M059J (cell line): ENCODE results near the gene SYT9. TPM values are rescaled to one million over a fixed set of nuclear protein-coding genes. Genes with fewer than 3 reads are reported as not detected.
A peak's percentile ranks its signal among the peaks of the same experiment; 100 is the strongest.

Source experiments
- DNase-seq: peaks from one replicate; pipeline ENCODE4 v3.0.0-alpha.2; 2012; ENCODE audit warnings: low read depth
- total RNA-seq: library from RNA; depleted of rRNA; stranded (reverse); fragments of >200 nt; shearing (Covaris generic); gene quantifications from 2 replicates; pipeline ENCODE4 v1.2.3, GENCODE V29; 2014

Gene SYT9
- total RNA-seq, 1 experiment from 2014 or later: 0.59 TPM

DNA sequence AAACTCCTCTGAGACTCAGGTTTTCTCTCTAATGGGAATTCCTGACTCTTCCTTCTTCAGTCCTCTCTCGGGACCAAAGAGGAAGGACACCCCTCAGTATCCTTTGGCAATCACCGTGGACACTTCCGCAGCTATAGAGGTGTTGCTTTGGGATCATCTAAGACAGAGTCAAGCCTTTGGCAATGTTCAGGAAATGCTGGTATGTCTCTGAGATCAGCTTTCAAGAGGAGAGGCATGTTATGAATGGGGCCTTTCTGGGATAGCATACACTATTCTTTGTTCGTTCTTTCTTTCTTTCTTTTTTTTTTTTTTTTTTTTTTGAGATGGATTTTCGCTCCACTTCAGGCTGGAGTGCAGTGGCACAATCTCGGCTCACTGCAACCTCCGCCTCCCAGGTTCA lies 219.4 kb downstream of the SYT9 start:
- no peak for DNase-seq

DNA sequence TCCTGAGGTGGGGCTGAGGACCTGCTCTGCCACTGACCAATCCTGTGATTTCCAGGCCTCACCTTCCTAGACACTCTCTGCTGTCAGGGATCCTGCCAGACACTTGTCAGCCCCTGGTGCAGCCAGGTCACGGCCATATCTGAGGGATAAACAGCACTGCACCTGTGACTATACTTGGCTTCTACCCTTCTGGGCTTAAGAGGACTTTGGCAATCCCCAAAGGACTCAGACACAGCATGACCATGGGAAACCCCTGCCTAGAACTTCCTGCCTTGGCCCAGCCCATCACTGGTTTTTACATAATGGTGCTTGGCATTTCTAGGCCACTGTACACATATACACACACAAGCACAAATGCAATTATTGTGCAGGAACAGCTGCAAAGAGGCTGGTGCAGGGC lies 222.0 kb downstream of the SYT9 start:
- DNase-seq: no peak

- peak; percentile 25 for DNase-seq
Observed at GRCh38 chr11:7480113-7480512, 228.4 kb downstream of the SYT9 start.

GRCh38 chr11:7484131-7484530 lies 232.4 kb downstream of the SYT9 start:
- no peak for DNase-seq

GRCh38 chr11:7484645-7485044 lies 232.9 kb downstream of the SYT9 start:
- DNase-seq: peak; percentile 46

DNA sequence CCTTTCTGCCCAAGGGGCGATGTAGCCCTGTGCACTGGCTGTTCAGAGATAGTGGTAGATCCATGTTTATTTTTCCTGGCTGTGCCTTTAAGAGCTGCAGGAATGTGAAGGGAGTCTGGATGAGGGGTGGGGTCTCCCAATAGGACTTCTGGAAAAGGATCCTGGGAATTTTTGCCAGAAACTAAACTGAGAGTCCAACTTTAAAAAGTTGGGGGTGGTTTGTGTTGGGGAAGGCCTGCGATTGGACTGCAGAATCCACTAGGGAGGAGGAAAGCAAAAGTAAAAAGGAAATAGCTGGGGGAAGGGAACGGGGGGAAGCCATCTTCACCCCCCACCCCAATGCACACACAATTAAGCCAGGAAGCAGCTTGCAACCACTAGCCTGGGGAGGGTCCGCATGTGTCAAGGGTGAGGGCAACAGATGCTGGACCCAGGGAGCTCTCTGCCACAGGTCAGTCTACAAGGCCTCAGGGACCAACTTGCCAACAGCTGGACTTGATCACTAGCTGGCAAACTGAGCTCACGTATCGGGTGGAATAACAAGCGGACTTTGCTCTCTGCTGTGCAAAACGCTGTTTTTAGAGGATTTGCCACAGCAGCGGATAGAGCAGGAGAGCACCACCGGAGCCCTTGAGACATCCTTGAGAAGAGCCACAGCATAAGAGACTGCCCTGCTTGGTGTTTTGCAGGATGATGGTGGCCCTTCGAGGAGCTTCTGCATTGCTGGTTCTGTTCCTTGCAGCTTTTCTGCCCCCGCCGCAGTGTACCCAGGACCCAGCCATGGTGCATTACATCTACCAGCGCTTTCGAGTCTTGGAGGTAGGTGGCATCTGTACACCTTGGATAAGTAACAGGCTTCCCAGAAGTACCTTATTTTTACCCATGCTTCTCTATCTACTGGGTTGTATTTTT lies 233.7 kb downstream of the SYT9 start, which contains the start of gene OLFML1:
Gene OLFML1 (plus strand): TSS at position 321 of the 912 bp plus-strand sequence. CDS start 370 bp downstream, at position 691.
- no peak for DNase-seq

GRCh38 chr11:7486098-7486780 lies 234.5 kb downstream of the SYT9 start:
- DNase-seq: no peak

DNA sequence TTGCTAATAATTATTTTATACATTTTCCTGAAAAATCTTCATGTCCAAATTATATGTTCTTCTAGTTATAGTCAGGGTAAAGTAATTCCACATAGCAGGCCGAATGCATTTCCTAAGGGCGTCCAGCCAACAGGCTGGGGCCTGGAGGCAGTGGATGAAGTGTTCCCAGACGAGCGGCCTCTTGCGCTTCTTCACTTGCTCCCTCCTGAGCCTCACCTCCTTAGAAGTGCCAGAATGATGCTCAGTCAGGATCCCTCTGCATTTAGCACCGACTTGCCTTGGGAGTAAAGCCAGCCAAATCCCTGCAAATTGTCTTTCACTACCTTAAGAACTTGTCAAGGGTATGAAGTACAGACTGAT lies 235.1 kb downstream of the SYT9 start:
- no peak for DNase-seq

DNA sequence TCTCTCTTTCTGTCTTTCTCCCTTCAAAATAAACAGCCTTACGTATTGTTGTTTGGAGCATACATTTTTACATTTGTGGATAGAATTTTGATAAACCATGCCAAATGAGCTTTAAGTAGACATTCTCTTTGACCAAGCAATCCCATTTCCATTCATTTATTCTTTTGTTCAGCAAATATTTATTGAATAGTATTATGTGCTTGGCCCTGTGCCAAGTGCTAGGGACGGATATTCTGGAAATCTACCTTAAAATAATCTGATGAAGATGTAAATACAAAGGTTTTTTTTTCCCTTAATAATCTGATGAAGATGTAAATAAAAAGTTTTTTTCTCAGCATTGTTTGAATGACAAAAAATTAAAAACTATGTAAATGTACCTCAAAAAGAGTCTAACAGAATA lies 235.7 kb downstream of the SYT9 start:
- DNase-seq: no peak

GRCh38 chr11:7488681-7489080 lies 237.0 kb downstream of the SYT9 start:
- peak; percentile 43 for DNase-seq

GRCh38 chr11:7489376-7489775 lies 237.7 kb downstream of the SYT9 start:
- DNase-seq: no peak

GRCh38 chr11:7490054-7490453 lies 238.3 kb downstream of the SYT9 start:
- peak; percentile 78 for DNase-seq

DNA sequence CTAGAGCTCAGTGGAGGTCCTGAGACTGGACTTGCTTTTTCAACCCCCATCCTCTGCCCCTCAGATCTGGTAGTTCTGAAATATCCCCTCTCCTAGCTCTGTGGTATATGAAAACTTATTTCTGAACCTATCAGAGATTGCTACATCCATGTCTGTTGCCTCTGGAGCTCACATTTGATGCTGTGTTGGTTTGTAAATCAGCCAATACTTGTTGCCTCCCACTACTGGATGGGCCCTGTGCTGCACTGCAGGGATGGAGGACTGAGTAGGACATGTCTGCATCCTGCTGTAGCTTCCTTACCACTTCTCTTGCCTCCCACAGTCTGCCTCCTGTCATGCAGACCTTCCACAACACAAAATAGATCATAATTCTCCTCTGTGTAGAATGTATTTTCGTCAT lies 238.8 kb downstream of the SYT9 start:
- no peak for DNase-seq

- DNase-seq: no peak
Observed at GRCh38 chr11:7492253-7492652, 240.5 kb downstream of the SYT9 start.

GRCh38 chr11:7493670-7494069 lies 242.0 kb downstream of the SYT9 start:
- no peak for DNase-seq

GRCh38 chr11:7494086-7494745 lies 242.5 kb downstream of the SYT9 start:
- no peak for DNase-seq

DNA sequence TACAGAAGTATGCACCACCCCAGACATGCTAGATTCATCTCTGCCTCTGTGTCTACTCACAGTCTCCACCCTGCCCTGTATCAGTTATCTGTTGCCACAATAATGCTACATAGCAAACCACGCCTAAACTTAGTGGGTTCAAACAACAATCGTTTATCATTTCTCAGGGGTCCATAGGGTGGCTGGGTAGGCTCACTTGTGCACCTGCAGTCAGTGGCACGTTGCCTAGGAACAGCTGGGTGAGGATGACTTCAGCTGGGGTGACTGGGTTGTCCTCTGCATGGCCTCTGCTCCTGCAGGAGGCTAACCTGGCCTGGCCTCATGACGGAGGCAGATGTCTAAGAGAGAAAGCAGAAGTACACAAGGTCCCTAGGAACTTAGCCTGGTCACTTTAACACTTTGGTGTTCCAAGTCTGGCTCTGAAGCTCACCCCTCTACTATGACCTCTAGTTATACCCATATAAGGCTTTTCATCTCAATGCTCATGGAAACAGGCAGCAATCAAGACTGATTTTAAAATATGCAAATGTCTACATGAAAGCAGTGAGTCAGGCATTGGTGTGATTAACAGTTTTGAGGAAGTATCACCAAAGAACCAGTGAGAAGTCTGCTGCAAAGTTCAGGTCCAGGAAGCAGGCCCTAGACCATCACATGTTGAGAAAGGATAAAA lies 244.3 kb downstream of the SYT9 start:
- DNase-seq: no peak

GRCh38 chr11:7498193-7498592 lies 246.5 kb downstream of the SYT9 start:
- no peak for DNase-seq

DNA sequence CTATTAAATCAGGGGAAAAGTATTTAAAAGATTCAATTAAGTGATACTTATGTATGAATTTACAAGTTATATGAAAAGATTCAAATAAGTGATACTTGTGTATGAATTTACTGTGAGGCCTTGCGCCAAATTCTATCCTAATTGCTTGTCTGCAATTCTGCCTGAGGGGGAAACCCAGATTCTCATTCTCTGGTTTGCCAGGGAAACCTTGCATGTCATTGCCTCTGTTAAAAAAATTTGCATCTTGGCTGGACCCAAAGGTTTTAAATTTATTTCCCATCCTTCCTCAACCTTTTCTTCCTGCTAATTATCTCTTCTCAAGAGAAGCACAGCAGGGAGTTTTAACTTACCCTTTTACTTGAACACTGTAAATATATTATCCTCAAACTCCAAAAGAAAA lies 247.4 kb downstream of the SYT9 start:
- no peak for DNase-seq

DNA sequence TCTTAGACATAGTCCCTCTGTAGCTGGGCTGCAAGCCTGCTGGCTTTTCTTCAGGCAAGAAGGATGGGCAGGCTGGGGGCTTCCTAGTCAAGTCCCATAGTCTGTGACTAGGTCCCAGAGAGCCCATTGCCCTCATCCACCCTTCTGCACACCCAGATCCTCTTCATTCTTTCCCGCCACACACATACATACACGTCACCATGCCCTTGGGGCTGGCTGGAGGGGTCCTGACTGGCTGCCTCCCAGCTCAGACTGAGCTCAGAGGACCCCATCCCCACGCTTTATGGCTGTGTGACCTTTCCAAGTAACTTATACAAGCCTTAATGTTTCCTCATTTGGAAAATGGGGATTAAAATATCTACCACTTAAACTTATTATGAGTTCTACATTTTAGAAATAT lies 248.5 kb downstream of the SYT9 start:
- DNase-seq: no peak

DNA sequence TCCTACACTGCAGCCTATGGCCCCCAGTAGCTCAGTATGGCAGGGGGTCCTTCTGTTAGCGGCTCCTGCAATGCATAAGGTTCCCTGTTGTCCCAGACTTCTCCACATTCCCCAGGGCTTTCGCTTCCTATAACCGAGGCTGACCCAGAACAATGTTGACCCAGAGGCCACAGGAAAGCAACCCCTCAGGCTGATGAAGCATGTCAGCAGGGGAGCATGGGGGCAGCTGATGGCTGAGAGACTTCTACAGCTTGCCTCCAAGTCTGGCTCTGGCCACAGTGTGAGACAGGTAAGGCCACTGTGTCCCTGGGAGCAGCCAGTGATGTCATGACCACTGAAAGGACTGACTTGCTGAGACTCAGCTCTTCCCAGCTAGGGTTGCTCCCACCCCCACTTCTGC lies 249.5 kb downstream of the SYT9 start:
- DNase-seq: no peak

- no peak for DNase-seq
Observed at GRCh38 chr11:7501894-7502293, 250.2 kb downstream of the SYT9 start.
